NCI-H1417 (cell line): ENCODE data around the gene CAGE1.

Experiments
- DNase-seq, 3 experiments: peaks; one replicate each; lab custom pipeline; 2025; lab: John Stamatoyannopoulos, UW

Gene CAGE1

DNA sequence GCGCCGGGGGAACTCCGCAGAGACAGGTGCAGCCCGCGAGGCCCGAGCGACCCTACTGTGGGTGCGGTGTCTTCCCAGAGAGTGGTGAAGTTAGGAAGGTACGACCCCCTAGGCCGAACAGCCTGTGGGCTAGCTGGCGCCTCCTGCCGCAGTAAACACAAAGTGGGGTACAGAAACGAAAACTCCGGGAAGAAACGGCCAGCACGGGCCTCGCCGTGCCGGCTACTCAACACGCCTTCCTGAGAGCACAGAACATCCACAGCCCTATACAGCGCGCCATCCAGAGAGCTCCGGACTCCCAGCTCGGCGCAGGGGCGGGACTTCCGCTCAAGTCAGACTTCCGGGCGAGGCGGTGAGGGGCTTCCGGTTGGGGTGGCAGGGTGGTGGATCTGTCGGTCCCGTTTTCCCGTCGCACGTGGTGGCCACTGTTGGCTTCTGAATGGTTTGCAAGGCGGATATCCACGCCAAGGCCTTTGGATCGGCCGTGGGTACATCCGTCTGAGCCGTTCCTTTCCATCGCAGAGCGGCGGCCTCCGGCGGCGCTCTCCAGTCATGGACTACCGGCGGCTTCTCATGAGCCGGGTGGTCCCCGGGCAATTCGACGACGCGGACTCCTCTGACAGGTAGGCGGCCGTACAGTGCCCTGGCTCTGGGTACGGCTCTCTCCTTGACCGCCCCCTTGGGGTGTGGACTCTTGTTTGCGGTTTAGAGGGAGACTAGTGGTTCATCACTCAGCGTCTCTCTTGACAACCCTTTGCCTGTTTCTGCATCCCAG lies at the start of gene CAGE1, which contains the start of gene RIOK1:
Gene CAGE1, minus strand, starts transcription at position 292 of the 775 bp plus-strand sequence. CDS start 2,569 bp downstream, outside the sequence.
Gene RIOK1, plus strand, starts transcription at position 358 of the 775 bp plus-strand sequence. Its CDS starts 195 bp downstream, at position 553.
- peak; percentile 92 to 96 (median 93) for DNase-seq

DNA sequence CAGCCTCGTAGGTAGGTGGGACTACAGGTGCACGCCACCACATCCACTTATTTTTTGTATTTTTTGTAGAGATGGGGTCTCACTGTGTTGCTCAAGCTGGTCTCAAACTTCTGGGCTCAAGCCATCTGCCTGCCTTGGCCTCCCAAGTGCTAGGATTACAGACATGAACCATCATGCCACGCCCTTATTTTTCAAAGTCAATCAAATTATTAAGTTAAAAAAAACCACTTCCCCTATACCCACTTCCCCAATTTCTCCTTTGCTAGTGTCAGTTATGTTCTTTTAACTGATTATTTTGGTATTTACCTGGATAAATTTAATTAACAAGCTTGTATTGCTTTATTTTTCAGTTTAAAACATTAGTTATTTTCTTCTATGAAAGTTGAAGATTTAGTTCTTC lies 49.7 kb upstream of the CAGE1 start:
- DNase-seq, result no peak

DNA sequence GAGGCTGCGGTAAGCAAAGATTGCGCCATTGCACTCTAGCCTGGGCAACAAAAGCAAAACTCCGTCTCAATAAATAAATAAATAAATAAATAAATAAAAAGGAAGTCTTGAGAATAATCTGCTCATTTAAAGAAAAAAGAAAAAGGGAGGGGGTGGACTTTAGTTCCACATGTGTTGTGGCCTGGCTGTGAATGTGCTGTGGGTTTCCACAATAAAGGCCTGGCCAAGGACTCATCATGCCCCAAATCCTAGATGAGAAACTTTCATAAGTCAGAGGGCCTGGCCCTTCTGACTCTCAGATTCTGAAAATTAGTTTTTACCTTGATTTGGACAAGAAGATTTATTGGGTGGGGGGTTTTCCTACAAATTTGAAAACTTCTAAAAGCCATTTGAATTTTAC lies 48.5 kb upstream of the CAGE1 start:
- DNase-seq, result no peak

DNA sequence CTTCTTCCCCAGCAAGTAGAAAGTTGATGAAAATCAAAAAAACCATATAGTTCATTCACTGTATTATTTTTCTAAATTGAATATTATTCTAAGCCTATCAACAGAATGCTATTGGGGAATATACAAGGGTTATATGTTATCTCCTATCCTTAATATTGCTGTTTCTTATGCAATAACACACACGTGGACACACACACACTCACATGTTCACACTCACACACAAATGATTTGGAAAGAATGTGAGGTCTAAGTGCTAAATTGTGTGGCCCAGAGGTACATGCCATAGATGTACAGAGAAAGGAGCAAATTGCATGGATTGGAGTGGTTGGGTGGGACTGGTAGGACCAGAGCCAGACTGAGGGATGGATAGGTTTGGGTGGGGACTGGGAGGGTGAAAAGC lies 45.1 kb upstream of the CAGE1 start:
- no peak for DNase-seq

DNA sequence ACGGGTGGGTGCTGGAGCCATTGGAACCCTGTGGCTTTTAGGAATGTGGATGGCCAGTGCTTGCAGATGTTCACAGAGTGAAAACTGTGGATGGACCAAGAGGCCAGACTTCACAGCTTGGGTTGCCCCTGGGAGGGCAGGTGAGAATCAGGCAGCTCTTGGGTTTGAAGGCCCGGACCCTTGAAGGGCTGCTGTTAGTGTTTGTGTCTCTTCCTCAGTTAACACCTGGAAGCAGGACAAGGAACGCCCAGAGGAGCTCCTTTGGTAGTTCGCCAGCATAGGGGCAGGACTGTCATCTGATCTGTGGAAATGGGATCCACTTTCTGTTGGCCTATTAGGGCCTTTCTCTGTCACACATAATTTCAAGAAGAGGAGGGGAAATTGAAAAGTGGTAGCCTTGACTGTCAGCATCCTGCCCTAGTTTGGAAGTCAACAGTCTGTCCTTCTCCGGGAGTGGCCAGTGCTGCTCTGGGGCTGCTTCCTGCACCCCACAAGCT lies 43.6 kb upstream of the CAGE1 start:
- peak in 1 of 3 experiments; percentile 48 for DNase-seq

DNA sequence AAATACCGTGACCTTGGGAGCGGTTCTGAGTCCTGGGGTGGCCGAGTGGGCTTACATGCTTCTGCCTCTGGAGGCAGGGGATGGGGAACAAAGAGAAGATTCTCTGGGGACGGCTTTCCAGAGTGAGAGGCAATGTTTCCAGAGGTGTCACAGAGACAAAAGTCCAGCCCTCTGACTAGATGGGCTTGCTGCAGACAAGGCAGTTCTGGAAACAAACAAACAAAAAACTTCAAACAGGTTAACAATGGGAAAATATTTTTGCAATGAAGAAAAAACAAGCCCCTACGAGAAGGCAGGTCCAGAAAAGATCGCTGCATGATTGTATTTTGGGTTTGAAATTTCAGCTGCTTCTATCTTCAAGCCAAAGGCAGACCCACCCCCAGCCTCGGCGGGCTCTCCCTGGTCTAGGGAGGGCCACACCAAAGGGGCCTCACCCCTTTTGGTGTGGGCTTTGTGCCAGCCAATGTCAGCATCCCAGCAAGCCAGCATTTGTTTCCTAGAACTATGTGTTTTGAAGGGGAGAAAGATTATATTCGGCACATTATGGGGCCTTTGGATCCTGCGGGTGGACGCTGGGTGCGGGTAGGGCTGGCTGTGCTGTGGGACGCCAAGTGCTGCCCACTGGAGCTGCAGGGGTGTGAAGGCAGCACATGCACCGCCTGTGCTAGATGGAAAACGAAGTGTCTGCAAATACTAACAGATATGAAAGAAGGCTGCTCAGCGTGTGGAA lies 43.0 kb upstream of the CAGE1 start:
- DNase-seq, result no peak

DNA sequence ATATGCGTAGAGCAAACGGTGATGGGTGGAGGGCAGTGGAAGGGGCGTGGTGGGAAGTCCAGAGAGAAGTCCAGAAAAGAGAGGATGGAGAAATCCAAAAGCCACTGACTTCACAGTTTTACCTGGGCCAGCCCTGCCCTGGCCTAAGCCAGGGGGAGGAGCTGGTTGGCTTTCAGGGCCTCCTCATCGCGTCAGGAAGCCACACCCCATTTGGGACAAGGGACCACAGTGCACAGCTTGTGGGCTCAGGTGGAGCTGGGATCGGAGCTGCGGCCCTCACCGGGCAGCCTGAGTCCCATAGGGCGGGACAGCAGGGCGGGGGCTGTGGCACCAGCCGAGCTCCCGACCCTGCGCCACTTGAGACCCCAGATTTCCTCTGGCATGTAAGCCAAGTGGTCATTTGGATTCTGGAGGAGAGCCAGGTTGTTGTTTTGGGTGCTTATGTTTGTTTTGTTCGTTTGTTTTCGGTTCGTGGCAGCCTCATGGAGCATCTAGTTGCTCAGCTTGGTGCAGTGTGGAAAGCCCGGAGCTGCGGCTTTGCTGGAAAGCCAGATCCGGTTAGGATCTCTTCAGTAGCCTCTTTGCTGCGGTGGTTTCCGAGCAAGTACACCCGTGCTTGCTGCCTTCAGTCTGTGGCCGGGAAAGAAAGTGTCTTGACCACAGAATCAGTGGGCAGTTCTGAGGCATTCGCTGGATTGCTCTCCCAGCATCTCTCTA lies 42.3 kb upstream of the CAGE1 start:
- DNase-seq, result peak in 1 of 3 experiments; percentile 9

DNA sequence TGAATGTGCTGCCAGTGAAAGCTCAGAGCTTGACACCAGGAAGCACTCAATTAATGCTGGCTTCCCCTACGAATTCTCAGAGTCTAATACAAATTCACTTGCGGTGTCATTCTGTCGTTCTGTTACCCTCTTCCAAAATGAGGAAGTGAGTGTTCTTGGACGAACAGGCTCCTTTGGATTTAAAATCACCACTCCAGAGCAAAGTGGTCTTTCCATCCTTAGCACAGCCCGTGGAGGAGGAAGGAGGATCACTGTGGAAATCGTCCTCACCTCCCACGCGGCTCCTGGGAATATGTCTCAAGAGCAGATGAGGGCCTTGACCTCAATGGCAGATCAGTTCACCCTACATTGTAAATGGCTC lies 41.8 kb upstream of the CAGE1 start:
- no peak for DNase-seq

DNA sequence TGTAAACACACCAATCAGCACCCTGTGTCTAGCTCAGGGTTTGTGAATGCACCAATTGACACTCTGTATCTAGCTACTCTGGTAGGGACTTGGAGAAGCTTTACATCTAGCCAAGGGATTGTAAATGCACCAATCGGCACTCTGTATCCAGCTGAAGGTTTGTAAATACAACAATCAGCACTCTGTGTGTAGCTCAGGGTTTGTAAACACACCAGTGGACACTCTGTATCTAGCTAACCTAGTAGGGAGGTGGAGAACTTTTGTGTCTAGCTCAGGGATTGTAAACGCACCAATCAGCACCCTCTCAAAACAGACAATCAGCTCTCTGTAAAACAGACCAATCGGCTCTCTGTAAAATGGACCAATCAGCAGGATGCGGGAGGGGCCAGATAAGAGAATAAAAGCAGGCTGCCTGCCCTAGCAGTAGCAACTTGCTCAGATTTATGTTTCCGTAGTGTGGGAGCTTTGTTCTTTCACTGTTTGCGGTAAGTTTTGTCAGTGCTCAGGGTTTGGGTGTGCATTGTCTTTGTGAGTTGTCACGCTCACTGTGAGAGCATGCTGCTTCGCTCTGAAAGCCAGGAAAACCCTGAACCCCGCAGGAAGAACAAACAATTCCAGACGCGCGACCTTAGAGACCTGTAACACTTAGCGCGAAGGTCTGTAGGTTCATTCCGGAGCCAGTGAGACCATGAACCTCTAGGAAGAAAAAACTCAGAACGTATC lies 37.1 kb upstream of the CAGE1 start:
- DNase-seq, result no peak

DNA sequence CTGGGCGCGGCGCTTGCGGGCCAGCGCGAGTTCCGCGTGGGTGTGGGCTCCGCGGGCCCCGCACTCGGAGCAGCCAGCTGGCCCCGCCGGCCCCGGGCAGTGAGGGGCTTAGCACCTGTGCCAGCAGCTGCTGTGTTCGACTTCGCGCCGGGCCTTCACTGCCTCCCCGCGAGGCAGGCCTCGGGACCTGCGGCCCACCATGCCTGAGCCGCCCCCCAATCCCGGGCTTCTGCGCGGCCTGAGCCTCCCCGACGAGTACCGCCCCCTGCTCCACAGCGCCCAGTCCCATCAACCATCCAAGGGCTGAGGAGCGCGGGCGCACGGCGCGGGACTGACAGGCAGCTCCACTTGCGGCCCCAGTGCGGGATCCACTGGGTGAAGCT lies 36.3 kb upstream of the CAGE1 start:
- no peak for DNase-seq

DNA sequence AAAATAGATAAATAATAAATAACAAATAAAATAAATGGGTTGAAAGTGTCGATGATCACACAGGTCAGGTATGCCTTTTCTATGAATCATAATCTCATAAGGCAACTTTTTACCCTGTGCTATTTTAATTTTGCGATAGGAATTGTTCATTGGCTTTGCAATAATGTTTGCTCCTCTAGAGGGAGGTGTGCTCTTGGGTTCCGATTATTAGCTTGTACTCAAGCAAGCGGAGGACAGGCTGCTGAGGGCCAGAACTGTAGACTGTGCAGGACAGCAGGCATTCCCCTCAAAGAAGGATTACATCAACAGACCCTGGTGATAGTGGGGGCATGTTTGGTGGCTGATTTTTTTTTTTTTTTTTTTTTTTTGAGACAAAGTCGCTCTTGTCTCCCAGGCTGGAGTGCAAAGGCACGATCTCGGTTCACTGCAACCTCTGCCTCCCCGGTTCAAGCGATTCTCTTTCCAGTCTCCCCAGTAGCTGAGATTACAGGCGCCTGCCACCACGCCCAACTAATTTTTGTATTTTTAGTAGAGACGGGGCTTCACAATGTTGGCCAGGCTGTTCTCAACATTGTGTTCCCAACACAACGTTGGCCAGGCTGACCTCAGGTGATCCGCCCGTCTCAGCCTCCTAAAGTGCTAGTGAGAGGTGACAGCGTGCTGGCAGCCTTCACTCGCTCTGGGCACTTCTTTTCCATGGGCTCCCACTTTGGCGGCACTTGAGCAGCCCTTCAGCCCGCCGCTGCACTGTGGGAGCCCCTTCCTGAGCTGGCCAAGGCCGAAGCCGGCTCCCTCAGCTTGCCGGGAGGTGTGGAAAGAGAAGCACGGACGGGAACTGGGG lies 35.6 kb upstream of the CAGE1 start:
- peak; percentile 8 to 58 (median 53) for DNase-seq

DNA sequence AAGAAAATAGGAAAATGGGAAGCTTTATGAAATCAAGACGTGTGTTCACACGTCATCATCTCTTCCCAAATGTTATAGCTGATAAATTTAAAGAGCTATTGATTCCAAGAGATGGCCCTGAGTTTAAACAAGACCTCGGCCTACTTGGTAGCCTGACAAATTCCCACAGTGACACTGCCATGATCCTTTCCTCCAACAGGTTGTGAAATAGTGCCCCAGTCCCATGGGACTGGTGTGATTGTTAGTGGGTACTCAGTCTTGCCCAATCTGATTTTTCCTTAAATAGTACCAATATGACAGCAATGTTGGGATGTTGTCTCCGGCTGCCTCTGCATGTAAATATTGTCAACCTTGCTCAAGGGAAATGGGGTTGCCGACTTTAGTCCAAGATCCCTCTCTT lies 34.5 kb upstream of the CAGE1 start:
- no peak for DNase-seq

DNA sequence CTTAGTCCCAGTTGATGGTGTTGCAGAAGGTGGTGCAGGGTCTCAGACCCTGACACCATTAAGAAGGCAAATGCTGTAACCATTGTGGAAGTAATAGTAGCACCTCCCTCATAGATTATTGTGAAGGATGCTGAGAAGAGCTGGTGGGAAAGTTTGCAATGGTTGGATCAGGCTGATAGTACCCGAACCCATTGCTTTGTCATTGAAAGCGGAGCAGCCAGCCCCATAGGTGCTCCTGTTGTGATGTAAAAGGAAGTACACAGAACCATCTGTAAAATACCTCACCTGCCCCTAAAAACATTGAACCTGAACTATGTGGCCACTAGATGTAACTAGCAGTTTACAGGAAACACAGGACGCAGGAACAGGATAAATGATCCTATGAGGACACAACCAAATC lies 31.5 kb upstream of the CAGE1 start:
- no peak for DNase-seq

DNA sequence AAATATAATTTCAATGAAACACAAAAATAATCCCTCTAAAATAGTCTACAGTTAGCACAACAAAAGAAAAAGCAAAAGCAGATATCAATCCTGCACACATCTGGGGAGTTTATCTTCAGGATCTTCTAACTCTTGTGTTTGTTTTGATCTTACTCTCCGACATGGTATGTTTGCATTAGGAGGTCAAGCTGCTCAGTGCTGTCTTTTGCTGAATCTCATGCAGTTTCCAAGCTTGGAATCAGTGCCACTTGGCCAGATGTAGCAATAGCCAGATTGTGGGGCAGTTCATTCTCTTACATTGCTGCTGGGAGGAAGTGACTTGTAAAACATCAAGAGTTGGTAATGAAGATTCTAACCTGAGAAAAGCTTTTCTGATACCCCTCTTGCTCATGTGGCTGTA lies 29.5 kb upstream of the CAGE1 start:
- DNase-seq, result no peak

DNA sequence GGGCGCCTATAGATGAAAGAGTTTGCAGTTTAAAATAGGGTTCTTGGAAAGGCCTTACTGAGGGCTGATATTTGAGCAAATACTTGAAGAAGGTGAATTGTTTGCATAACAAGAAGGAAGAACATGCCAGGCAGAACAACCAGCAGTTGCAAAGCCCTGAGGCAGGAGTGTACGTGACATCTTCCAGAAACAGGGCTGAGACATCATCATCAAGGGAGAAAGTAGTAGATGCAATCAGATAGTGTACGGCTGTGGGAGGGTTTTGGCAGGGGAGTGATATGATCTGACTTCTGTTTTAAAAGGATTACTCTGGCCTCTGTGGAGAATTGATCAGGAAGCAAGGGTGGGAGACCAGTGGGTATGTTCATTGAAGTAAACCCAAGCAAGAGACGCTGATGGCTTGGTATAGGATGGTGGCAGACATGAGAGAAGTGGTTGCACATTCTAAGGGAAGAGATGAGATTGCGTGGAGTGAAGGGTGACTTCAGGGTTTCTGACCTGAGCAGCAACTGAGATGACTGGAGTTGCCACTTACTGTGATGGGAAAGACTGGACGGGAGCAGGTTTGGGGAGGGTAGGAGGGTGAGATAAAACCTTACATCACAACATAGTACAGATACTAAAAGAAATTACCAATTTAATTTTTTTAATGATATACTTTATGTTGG lies 28.8 kb upstream of the CAGE1 start:
- no peak for DNase-seq

DNA sequence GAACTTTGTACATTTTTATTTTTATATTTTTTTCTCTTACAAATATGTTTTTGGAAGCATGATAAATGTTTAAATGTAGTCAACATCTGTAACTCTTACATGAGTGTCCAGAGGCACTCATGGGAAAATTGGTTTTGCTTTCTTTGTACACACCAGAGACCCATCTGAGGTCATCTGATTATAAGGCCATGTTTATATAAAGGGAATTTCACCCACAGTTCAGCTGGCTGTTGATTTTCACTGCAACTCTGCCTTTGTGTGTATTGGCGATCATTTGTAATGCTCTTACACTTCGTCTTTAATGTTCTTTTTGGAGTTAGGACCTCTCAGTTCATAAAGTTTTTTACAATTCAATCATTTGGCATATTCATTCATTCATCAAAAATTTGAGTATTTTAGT lies 28.1 kb upstream of the CAGE1 start:
- DNase-seq, result no peak

DNA sequence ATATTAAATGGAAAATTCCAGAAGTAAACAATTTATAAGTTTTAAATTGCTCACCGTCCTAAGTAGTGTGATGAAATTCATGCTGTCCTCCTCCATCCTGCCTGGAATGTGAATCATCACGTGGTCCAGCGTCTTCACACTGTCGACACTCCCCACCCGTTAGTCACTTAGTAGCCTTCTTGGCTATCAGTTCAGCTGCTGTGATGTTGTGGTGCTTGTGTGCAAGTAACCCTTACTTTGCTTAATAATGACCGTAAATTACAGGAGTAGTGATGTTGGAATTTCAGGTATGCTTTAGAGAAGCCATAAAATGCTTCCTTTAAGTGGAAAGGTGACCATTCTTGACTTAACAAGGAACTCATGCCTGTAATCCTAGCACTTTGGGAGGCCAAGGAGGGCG lies 25.3 kb upstream of the CAGE1 start:
- DNase-seq, result no peak

DNA sequence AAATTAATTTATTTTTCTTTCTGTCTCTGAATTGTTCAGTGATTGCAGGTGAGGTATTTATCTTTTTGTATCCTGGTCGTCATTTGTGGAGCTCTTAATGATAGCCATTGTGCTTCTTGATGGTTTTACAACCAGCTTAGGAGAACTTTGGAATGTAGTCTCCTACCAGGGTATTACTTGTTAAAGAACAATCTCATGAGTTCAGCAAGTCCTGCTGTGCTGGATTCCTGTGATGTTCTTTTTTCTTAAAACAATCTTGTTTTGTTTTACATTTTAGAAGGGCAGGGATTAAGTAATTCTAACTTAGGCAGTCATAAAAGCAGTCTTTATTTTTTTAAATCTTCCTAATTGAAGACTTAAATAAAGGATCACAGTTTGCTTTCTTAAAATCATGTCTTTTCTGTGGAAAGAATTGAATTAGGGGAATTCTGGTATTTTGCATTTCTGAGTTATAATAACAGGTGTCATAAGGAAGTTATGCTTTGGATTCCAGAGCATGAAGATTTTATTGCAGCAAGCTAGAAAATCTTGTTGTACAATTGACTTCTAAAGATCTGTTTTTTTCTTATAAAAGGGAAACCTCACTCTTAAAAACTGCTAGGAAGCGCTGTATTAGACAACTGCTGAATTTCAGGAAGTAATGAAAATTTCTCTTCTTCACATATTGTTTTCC lies 23.7 kb upstream of the CAGE1 start:
- DNase-seq, result no peak

DNA sequence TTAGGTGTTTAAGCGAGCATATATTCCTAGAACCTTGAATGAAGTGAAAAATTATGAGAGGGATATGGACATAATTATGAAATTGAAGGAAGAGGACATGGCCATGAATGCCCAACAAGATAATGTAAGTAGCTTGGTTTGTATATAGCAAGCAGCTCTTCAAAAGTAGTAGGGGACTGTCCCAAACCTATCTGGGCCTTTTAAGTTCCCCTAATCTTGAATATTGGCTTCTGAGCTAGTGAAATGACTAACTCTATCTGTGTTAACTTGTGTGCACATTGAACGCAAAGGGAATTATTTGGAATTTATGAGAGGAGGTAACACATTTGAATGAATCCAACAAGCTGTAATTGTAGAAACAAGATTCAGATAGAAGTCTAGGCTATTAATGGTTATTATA lies 21.8 kb upstream of the CAGE1 start:
- DNase-seq, result no peak

DNA sequence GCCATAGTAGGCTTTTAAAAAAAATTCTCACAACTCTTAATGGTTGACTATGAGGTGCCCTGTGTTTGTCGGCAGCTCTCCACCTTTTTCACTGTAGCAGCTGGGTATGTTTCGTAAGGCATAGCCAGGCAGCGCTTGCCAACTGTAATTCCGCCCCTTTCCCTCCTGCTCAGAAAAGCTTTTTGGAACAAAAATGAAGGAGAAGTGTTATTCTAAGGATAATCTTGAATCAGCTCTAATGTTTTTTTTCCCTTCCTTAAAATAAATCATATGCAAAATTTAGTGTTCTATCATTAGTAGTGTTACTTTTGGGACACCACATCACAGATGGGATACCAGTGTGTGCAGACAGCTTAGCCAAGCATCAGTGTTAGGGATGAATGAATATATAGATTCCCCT lies 21.3 kb upstream of the CAGE1 start:
- no peak for DNase-seq
